Ascending aorta (tissue), 2 donors: ENCODE results near the gene TLX1. TPM values are rescaled to one million over a fixed set of nuclear protein-coding genes. Genes with fewer than 3 reads are reported as not detected.

Experiments used
- DNase-seq, 2 donors: peaks; one replicate each; pipeline ENCODE4 v3.0.0-alpha.2; 2019; ENCODE audit warnings: low spot score in 2 of 2
- H3K27ac ChIP-seq, 2 donors: fragments of 200-600 bp; sonication (generic); one replicate each; pipeline ENCODE4 v1.5.1; 2016 to 2017; ENCODE audit warnings: mild to moderate bottlenecking in 1 of 2
- H3K27me3 ChIP-seq: fragments of 200-600 bp; sonication (generic); one replicate; pipeline ENCODE4 v1.5.1; 2017
- H3K36me3 ChIP-seq, 2 donors: fragments of 200-600 bp; sonication (generic); one replicate each; pipeline ENCODE4 v1.5.1; 2016
- H3K4me1 ChIP-seq, 2 donors: fragments of 200-600 bp; sonication (generic); one replicate each; pipeline ENCODE4 v1.5.1; 2016 to 2017; ENCODE audit warnings: mild to moderate bottlenecking in 1 of 2
- H3K4me3 ChIP-seq, 2 donors: fragments of 200-600 bp; sonication (generic); one replicate each; pipeline ENCODE4 v1.5.1; 2016 to 2017; ENCODE audit warnings: mild to moderate bottlenecking in 1 of 2
- H3K9me3 ChIP-seq, 2 donors: fragments of 200-600 bp; sonication (generic); one replicate each; pipeline ENCODE4 v1.5.1; 2016
- intact Hi-C: fragments of 100-400 bp; cut with DNase I; formaldehyde crosslinking; loops from one replicate; pipeline ENCODE4 v1.15.1; 2023
- total RNA-seq: library from RNA; depleted of rRNA; stranded (reverse); fragments of >200 nt; gene quantifications from one replicate; pipeline ENCODE4 v1.1.0, GENCODE V29; 2016
- TF ChIP-seq, protein P1 (sequence below), 3 experiments: fragments of 200-600 bp in 2 of 3; fragments of 450-650 bp in 1 of 3; sonication (generic) in 2 of 3; IDR thresholded peaks; one replicate each; pipeline ENCODE4 v1.5.1; 2016 to 2019; ENCODE audit warnings: antibody characterized with exemption in 3 of 3, mild to moderate bottlenecking in 1 of 3, moderate library complexity in 1 of 3

The TLX1 gene
- total RNA-seq, 1 donor from 2014 or later: not detected

- no peak overlapping the region for H3K4me3 ChIP-seq
- TF ChIP-seq, protein P1, sequence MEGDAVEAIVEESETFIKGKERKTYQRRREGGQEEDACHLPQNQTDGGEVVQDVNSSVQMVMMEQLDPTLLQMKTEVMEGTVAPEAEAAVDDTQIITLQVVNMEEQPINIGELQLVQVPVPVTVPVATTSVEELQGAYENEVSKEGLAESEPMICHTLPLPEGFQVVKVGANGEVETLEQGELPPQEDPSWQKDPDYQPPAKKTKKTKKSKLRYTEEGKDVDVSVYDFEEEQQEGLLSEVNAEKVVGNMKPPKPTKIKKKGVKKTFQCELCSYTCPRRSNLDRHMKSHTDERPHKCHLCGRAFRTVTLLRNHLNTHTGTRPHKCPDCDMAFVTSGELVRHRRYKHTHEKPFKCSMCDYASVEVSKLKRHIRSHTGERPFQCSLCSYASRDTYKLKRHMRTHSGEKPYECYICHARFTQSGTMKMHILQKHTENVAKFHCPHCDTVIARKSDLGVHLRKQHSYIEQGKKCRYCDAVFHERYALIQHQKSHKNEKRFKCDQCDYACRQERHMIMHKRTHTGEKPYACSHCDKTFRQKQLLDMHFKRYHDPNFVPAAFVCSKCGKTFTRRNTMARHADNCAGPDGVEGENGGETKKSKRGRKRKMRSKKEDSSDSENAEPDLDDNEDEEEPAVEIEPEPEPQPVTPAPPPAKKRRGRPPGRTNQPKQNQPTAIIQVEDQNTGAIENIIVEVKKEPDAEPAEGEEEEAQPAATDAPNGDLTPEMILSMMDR (IDR thresholded peaks at IDR 0.05): no peak
- no peak overlapping the region for H3K27ac ChIP-seq
- no peaks in the 10 kb centered on the region for H3K9me3 ChIP-seq
- no peak for DNase-seq
- intact Hi-C loops: no loop called here
- H3K27me3 ChIP-seq: peaks cover 45% of the 10 kb centered on the region
- H3K4me1 ChIP-seq: peaks cover 18 to 24% of the 10 kb centered on the region in 2 donors
- H3K36me3 ChIP-seq: no peaks in the 10 kb centered on the region
Observed at GRCh38 chr10:101132636-101133473, 1.8 kb downstream of the TLX1 start.

DNA sequence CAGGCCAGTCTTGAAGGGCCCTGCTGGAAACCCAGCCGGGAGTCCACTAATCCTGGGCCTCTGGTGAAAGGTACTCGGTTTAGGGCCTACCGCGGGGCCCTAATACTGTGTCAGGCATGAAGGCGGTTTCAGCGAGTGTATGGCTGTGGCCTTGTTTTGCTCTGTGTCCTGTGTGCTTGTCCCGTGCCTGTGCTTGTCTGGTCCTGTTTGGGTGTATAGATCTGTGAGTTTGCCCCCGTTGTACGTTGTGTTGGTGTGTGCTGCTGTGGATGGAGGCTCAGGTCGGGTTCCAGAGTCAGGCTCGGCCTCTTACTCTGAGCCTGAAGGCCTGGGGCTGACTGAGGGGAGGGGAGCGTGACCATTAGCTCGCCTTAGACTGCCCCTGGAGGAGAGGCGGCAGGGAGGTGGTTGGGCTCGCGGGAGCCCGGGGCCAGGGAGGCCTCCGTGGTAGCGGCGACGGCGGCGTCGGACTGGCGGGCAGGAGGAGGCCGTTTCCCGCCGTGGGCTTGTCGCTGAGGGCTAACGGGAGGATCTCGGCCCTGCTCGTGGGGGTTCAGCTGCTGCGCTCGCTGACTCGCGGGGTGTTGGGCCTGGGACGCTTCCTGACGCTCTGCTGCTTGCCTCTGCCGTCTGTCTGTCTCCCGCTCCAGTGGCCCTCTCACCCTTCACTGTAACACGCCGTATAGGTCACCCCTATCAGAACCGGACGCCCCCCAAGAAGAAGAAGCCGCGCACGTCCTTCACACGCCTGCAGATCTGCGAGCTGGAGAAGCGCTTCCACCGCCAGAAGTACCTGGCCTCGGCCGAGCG lies 2.6 kb downstream of the TLX1 start:
- H3K4me3 ChIP-seq: peak overlapping the region in 1 of 2 donors; percentile 42
- no peak overlapping the region for H3K27ac ChIP-seq
- H3K4me1 ChIP-seq: peaks cover 18 to 24% of the 10 kb centered on the region in 2 donors
- intact Hi-C loops: no loop called here
- TF ChIP-seq, protein P1 (IDR thresholded peaks at IDR 0.05): no peak
- no peaks in the 10 kb centered on the region for H3K9me3 ChIP-seq
- peaks cover 45% of the 10 kb centered on the region for H3K27me3 ChIP-seq
- H3K36me3 ChIP-seq: no peaks in the 10 kb centered on the region
- DNase-seq: no peak

- Histone ChIP-seq H3K9me3 (no peaks in the 10 kb centered on the region), H3K4me1 (peaks cover 18 to 24% of the 10 kb centered on the region in 2 donors), H3K36me3 (no peaks in the 10 kb centered on the region), H3K4me3 (peak overlapping the region; percentile 9 to 42), H3K27ac (no peak overlapping the region), H3K27me3 (peaks cover 50% of the 10 kb centered on the region)
- intact Hi-C loops: no loop called here
- DNase-seq: no peak
- TF ChIP-seq, protein P1 (IDR thresholded peaks at IDR 0.05): no peak
Observed at GRCh38 chr10:101134299-101135127, 3.4 kb downstream of the TLX1 start.

DNA sequence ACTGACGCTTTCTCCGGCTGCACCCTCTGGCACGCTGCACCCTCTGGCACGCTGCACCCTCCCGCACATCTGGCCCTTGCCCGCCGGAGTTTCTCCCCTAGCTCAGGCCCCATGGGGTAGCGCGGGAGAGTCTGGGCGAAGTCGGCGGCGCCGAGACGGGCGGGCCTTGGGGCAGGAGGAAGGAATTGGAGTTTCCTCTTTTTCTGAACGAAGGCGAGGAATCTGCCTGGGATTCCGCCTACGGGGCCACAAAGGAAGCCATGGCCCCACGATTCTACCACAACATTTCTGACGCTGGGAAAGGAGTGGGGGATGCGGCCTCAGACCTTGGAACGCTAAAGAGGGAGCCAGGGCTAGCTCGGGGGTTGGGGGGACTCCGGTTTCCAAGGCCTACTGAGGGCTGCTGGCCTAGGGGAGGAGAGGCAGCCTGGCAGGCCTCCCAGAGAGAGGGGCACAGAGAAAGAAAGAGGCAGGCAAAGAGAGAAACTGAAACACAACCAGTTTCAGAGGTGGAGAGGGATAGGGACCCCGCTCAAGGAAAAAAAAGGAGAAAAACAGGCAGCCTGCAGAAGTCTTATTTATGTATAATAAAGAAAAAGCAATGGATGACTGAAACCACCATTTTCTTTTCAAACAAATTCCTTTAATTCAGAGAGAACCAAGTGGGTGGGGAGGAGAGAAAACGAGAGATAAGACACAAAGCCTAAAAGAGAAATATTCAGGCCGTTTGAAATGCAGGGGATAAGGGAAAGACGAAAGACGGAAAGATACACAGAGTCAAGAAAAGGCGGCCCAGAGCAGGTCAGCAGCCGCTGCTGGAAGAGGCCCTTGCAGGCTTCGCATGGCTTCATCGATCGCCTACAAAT lies 4.3 kb downstream of the TLX1 start:
- TF ChIP-seq, protein P1 (IDR thresholded peaks at IDR 0.05): no peak
- Histone ChIP-seq H3K4me3 (peak overlapping the region; percentile 9 to 10), H3K36me3 (no peaks in the 10 kb centered on the region), H3K27me3 (peaks cover 59% of the 10 kb centered on the region), H3K4me1 (peaks cover 18 to 24% of the 10 kb centered on the region in 2 donors), H3K9me3 (no peaks in the 10 kb centered on the region), H3K27ac (no peak overlapping the region)
- no peak for DNase-seq
- intact Hi-C loops: no loop called here
